M059J (cell line): ENCODE data around the gene SLFN13. TPM values are rescaled to one million over a fixed set of nuclear protein-coding genes. Genes with fewer than 3 reads are reported as not detected.
A peak's percentile ranks its signal among the peaks of the same experiment; 100 is the strongest.
"Not testable (repeated sequence)": the region's sequence is repeated elsewhere in the genome, so short reads cannot be mapped to it uniquely, and the experiment has no call there.

Experiments used
- DNase-seq: peaks from one replicate; pipeline ENCODE4 v3.0.0-alpha.2; 2012; ENCODE audit warnings: low read depth
- total RNA-seq: library from RNA; depleted of rRNA; stranded (reverse); fragments of >200 nt; shearing (Covaris generic); gene quantifications from 2 replicates; pipeline ENCODE4 v1.2.3, GENCODE V29; 2014; rRNA removed

The SLFN13 gene, protein sequence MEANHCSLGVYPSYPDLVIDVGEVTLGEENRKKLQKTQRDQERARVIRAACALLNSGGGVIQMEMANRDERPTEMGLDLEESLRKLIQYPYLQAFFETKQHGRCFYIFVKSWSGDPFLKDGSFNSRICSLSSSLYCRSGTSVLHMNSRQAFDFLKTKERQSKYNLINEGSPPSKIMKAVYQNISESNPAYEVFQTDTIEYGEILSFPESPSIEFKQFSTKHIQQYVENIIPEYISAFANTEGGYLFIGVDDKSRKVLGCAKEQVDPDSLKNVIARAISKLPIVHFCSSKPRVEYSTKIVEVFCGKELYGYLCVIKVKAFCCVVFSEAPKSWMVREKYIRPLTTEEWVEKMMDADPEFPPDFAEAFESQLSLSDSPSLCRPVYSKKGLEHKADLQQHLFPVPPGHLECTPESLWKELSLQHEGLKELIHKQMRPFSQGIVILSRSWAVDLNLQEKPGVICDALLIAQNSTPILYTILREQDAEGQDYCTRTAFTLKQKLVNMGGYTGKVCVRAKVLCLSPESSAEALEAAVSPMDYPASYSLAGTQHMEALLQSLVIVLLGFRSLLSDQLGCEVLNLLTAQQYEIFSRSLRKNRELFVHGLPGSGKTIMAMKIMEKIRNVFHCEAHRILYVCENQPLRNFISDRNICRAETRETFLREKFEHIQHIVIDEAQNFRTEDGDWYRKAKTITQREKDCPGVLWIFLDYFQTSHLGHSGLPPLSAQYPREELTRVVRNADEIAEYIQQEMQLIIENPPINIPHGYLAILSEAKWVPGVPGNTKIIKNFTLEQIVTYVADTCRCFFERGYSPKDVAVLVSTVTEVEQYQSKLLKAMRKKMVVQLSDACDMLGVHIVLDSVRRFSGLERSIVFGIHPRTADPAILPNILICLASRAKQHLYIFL
- total RNA-seq = 12.4 and 23.2 TPM in 2 replicates

DNA sequence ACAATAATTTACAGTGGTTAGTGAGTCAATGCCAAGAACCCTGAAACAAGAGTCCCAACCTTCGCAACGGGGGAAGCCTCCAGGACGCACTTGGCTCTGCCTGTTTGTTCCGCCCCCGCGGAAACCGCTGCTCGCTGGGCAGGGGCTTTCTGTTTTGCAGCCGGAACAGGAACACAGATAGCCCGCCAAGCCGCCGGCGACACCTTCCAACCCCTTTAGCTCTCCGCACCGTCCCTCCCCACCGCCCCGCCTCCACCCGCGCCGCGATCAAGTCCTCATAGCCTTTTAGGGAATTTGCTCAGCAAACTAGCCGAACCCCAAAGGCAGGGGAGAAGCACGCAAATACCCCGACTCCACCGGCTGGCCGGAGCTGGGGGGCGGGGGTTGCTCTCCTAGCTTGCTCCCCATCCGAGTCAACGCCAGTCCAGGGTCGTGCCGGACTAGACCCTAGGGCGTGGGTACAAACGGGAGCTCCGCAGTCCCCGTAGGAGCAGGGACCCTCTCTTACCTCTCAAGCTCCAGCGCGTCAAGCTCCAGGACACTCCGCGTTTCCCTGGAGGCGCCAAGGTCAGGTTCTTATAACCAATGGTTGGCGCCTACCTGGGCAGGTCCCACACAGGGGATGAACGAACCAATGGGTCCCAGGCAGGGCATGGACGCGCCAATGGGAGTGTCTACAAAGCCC, at the start of gene SLFN13:
SLFN13 (minus strand) TSS at position 553 of the 685 bp plus-strand sequence. CDS start 3,086 bp downstream, outside the sequence.
- DNase-seq = peak; percentile 96

DNA sequence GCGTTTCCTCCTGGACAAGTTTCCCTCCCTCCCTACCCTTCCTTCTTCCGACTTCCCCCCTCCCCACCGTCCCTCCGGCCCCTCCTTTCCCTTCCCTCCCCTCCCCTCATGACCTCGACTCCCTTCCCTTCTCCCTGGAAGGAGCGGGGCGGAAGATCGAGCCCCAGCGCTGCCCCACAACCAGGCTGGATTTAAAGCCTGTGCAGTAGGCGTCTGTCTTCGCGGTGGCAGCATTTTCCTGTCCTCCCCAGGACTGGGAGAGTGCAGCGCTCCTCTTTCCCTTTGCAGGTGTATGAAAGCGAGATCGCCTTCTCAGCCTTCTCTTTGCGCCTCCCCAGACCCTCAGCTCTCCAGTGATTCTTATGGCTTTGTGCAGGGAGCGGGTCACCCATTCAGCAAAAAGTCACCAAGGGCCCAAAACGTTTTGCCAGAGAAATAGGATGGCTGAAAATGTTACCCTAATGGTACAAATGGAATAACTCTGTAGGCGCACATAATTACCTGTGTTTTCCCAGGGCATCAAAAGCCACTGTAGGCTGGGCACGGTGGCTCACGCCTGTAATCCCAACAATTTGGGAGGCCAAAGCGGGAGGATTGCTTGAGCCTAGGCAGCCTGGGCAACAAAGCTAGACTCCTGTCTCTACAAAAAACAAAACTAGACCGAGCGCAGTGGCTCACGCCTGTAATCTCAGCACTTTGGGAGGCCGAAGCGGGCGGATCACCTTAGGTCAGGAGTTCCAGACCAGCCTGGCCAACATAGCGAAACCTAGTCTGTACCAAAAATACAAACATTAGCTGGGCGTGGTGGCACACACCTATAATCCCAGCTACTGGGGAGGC, 48.1 kb upstream of the SLFN13 start:
- DNase-seq = no peak

DNA sequence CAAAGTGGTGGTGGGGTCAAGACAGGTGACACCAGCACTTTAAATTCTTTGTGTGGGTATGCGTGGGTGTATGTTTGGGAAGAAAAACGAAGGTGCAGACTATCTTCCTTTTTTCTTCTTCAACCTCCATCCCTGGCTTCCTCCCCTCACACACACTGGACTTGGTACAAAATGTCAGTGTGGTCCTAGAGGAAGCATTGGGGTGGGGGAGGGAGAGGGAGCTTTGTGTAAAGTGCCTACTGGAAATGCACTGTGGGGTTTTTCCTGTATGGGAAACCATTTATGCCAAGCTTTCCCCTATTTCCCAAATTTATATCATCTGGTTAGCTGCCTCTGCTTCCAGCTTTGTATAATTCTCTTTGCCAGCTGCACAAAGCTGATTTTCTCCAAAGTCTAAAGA, 44.5 kb upstream of the SLFN13 start:
- no peak for DNase-seq

DNA sequence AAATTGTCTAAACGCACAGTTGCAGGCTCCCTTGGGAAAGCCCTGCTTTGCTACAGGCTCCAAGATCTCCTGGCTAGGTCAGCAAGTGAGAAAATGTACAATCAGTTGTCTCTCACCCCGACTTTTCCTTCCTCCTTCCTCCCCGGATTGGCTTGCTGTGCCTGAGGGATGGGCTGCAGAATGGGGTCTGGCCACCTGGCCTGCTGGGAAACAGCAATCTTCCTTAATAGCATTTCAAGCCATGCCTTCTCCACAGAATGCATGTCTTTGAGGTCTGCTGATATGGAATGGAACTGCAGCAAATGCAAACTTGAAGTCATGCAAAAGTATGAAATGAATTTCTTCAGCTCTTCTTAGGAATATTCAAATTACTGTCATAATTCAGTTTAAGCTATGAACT, 42.9 kb upstream of the SLFN13 start:
- no peak for DNase-seq

DNA sequence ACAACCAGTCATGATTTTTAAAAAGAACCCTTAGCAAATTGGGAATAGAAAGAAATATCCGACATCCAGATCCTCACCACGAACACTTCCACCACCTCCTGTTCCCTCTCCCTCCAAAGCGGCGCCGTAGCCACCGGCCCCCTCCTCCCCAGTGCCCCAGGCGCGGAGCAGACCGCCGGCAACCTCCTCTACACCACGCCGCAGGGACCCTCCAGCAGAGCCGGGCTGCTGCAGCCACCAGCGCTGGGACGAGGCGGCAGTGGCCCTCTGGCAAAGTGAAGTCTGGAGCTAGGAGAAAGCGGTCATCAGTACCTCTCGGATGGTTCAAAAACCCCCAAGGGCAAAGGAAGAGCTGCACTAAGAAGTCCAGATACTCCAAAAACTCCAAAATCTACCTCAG, 41.4 kb upstream of the SLFN13 start:
- no peak for DNase-seq

DNA sequence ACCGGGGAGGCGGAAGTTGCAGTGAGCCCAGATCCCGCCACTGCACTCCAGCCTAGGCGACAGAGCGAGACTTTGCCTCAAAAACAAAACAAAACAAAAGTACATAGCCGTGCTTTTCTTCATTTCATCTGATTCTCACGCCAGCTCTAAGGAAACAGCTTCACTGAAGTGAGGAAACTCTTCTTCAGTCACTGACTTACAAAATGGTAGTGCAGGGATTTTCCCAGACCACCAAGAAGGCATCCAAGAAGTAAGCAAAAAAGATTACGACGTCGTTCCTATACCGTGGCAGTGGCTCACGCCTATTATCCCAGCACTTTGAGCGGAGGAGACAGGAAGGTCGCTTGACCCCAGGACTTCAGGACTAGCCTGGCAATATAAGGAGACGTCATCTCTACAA, 40.4 kb upstream of the SLFN13 start:
- DNase-seq = no peak

DNA sequence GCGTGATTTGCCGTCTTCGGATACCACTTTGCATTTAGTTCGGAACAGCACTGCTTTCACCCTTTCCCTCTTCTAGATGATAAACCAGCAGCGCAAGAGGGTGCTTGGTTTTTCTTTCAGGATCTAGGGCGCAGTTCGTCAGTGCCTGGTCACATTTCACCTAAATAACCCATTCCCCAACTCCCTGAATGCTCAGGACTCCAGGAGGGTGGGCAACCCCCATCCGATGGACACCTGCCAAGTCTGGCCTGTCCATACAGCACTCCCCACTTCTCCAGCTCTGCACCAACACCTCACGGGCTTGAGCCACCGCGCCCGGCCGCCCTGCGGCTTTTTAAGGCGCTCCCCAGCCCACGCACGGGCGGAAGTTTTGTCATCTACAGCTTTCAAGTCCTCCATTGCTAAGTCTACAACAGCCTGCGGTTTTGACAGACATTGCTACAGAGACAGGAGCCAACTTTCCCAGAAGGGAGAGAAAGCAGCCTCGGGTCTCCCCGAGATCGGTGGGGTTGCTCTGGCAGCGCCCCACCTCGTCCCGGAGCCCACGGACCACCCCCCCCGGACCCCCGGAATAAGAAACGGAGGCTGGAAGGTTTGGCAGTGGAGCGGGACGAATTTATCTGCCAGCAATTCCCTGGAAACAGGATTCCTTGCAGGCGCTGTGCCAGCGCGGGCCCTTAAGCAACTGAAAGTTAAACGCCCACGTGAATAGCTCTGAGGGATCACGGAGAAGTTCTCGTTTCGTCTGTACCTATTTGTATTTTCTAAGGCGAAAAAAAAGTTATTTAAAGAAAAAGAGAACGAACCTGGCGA, 38.6 kb upstream of the SLFN13 start:
- DNase-seq = peak; percentile 74

DNA sequence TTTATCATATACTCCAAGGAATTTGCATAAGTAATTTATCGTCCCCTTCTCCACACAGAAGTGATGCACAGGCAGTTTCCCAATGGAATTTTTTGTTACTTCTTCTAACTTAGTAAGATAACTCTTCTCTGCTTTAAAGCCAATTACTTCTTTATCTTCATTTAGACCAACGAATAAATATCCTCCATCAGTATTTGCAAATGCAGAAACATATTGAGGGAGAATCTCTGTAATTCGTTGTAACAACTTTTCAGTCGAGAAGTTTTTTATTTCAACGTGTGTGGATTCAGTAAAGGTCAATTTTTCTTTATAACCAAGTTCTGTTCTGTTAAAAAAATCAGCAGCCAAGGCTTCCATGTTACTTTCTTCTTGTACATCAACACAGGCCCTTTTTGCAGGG, 30.7 kb upstream of the SLFN13 start:
- no peak for DNase-seq

DNA sequence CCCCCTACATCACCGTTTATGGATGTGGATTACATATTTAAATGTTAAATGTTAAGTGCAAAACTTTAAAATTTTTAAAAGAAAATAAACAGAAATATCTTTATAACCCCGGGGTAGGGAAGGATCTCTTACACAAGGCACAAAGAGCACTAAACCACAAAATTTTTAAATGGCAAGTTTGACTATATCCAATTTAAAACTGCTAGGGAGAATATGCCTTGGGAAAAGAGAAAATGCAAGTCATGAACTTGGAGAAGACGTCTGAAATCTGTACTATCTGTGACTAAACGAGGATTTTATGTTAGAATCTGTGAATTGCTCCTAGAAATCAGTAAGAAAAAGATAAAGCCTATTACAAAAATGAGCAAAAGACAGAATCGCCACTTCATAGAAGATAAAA, 28.7 kb upstream of the SLFN13 start:
- no peak for DNase-seq

DNA sequence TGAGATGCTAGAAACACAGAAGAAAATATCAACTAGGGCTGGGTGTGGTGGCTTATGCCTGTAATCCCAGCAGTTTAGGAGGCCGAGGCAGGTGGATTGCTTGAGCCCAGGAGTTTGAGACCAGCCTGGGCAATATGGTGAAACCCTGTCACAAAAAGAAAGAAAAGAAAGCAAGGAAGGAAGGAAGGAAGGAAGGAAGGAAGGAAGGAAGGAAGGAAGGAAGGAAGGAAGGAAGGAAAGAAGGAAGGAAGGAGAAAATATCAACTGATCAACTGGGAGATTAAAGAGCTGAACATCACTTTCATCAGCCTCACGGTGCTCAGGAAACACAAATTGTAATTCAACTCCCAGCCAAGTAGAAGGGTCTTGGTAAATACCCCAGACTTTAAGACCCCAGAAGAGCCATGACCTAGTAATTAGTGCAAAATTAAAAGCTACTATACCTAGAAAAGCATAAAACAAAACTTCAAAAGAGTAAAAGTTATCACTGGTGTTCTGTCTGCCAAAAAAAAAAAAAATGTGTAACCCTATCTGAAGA, 27.8 kb upstream of the SLFN13 start:
- DNase-seq = no peak

DNA sequence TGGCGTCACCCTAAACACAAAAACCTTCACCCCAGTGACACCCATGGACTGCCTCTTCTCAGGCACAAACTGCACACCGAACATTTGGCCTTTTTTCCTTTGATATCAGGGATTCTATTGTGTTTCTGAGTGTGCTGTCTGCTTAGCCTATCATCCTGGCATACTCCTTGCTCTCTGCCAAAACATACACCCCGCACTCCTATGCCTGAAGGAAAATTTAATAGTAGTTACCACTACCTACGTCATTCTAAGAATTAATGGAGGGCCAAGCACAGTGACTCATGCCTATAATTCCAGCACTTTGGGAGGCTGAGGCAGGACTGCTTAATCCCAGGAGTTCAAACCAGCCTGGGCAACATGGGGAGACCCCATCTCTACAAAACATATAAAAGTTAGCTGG, 19.9 kb upstream of the SLFN13 start:
- DNase-seq = peak; percentile 5

DNA sequence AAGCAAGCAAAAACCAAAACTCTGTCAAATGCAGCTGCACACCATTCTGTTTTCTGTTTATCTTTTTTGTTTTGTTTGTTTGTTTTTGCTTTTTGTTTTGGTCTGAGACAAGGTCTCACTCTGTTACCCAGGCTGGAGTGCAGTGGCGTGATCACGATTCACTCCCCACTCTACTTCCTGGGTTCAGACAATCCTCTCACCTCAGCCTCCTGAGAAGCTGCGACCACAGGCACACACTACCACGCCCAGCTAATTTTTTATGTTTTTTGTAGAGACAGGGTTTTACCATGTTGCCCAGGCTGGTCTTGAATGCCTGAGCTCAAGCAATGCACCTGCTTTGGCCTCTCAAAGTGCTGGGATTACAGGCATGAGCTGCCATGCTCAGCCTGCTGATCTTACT, 19.3 kb upstream of the SLFN13 start:
- no peak for DNase-seq

DNA sequence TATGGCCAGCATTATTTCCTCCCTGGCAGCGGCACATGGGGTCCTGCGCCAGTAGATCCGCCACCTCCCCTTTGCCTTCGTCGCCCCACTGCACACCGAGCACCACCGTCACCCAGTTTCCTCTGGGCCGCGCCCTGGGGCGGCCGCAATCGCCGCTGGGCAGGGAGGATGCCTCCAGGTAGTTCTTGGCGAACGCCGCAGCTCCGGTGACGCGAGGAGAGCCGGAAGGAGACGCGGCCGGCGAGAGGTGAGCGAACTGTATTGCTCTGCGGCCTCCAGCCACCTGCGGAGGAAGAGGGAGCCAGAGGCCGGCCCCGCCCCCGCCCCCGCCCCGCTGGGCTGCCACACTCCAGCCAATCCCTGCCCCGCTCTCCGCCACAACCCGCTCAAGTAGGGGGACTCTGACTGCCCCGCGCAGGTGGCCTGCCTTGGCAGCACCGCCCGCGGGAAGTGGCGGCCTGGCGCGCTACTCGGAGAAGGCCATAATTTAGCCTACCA, 11.8 kb upstream of the SLFN13 start:
- DNase-seq = peak; percentile 42

DNA sequence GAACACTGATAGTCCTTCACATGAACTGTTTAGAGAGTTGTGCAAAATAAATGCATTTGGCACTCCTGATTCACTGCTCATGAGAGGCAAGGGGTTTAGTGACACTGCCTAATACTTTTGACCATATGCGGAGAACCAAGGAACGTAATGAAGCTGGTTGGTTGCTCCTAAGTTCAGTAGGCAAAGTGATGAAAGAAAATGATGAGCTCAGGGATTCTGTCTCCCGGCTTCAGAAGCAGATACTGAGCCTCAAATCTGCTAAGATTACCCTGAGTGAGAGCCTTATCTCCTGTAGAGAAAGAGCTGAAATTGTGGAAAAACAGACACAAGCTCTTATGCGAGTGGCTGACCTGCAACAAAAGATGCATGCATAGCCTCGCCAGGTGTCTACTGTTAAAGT, 5.5 kb upstream of the SLFN13 start:
- DNase-seq = not testable (repeated sequence)

DNA sequence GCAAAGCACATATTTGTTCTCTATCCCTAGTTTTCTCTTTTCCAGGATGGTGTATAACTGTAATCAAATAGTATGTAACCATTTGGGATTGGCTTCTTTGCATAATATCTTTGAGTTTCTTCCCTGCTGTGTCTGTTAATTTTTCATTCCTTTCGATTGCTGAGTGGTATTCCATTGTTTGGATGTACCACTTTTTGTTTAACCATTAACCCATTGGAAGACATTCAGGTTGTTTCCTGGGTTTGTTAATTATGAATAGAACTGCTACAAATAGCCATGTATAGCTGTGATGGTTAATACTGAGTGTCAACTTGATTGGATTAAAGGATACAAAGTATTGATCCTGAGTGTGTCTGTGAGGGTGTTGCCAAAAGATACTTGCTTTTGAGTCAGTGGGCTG, 4.6 kb upstream of the SLFN13 start:
- DNase-seq = no peak

DNA sequence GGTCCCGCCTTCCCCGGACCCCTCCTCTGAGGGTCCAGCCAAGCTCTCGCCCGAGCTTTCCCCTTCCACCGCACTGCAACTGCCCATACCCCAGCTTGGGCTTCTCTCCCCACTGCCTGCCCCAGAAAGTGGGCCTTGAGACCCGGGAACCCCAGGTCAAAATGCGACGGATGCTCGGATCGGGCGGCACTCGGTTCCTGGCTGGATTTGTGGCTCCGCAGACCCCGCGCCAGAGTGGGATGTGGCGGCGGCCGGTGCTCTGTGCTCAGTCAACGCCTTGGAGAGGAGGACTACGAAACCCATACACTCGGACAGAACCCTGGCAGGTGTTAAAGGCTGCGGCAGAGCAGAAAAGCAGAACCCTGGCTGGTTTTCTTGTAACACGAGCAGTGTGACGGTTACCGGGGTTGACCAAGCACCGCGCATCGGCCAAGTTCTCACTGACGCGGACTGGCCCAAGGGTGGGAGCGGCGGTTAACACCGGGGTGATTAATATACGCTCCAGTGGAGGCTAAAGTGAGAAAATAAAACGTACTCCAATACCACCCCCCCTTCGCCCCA, 885 bp upstream of the SLFN13 start:
- peak; percentile 59 for DNase-seq

DNA sequence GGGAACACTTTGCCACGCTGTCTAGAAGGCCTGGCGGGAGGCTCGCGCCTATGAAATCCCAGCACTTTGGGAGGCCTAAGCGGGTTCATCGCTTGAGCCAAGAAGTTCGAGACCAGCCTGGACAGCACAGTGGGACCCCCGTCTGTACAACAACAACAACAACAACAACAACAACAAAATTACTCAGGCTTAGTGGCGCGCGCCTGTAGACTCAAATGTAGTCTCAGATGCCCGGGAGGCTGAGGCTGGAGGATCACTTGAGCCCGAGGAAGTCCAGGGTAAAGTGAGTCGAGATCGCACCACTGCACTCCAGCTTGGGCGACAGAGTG, 297 bp upstream of the SLFN13 start:
- DNase-seq = no peak

DNA sequence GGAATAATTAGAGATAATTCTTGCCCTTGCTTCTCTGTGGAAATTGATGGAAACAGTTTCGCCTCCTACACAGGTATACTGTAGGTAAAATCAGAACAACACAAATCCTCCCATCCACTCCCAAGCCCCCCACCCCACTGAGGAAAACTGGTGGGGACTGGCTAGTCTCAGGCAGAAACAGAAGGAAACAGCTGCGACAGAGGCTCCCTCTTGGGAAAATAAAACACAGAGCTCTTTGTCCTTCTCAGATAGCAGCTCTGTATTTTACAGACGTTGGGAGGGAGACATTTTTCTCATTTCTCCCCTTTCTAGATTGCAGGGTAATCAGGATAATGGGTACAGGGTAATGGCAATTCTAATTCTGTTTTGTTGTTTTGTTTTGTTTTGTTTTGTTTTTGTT, 1.1 kb downstream of the SLFN13 start:
- no peak for DNase-seq

DNA sequence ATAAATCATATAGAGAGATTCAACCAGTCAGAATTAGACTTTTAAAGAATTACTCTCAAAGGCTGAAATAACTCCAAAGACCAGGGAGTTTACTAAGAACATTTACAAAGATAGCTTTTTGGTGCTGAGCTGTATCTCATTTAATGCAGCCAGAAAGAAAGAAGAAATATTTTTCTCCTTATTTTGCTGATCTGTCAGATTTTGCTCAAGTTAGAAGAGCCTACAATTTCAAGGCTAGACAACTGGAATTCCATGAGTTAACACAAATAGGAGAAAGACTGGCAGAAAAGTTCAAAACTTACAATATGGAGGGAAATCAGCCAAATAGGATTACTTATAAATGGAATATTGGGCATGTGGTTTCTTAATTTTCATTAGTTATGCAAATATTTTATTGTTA, 10.1 kb downstream of the SLFN13 start:
- DNase-seq = no peak
